GM23338 (cell line): ENCODE measurements around the gene CNPY4. TPM values are rescaled to one million over a fixed set of nuclear protein-coding genes. Genes with fewer than 3 reads are reported as not detected.

Experiments used
- ATAC-seq: fragments of 200-7000 bp; cut with Tn5 transposase; 3 replicates; pipeline ENCODE4 v1.9.1; 2020
- DNase-seq: peaks from one replicate; pipeline ENCODE4 v3.0.0-alpha.2; 2015; ENCODE audit warnings: low spot score
- H2AFZ ChIP-seq: fragments of 200-600 bp; sonication (generic); 2 replicates; pipeline ENCODE4 v1.8.0; 2016; ENCODE audit warnings: antibody characterized with exemption, mild to moderate bottlenecking, moderate library complexity
- H3F3A ChIP-seq: fragments of 200-600 bp; sonication (generic); replicated peaks from 2 replicates; pipeline ENCODE4 v1.8.0; 2017; ENCODE audit warnings: antibody characterized with exemption, mixed run types, low read depth
- H3K27ac ChIP-seq: fragments of 200-600 bp; sonication (generic); 2 replicates; pipeline ENCODE4 v1.6.1; 2016; ENCODE audit warnings: low read depth
- H3K27me3 ChIP-seq: fragments of 200-600 bp; sonication (generic); 2 replicates; pipeline ENCODE4 v1.8.0; 2016; ENCODE audit warnings: mild to moderate bottlenecking, mixed run types, moderate library complexity; ENCODE audit not compliant: insufficient read depth
- H3K36me3 ChIP-seq: fragments of 200-600 bp; sonication (generic); 2 replicates; pipeline ENCODE4 v1.8.0; 2016; ENCODE audit warnings: mild to moderate bottlenecking; ENCODE audit not compliant: insufficient read depth
- H3K4me1 ChIP-seq: fragments of 200-600 bp; sonication (generic); 2 replicates; pipeline ENCODE4 v1.8.0; 2016; ENCODE audit warnings: mild to moderate bottlenecking, moderate library complexity; ENCODE audit not compliant: insufficient read depth
- H3K4me2 ChIP-seq: fragments of 200-600 bp; sonication (generic); 2 replicates; pipeline ENCODE4 v1.7.1; 2017; ENCODE audit warnings: mixed run types
- H3K4me3 ChIP-seq: fragments of 200-600 bp; sonication (generic); 2 replicates; pipeline ENCODE4 v1.6.1; 2016; ENCODE audit warnings: mixed run types
- H3K79me2 ChIP-seq: fragments of 200-600 bp; sonication (generic); replicated peaks from 2 replicates; pipeline ENCODE4 v1.8.0; 2017; ENCODE audit warnings: mild to moderate bottlenecking; ENCODE audit not compliant: insufficient read depth
- H3K9me2 ChIP-seq: fragments of 200-600 bp; sonication (generic); 2 replicates; pipeline ENCODE4 v1.8.0; 2017; ENCODE audit not compliant: insufficient read depth
- H4K20me1 ChIP-seq: fragments of 200-600 bp; sonication (generic); replicated peaks from 2 replicates; pipeline ENCODE4 v1.8.0; 2017; ENCODE audit warnings: mild to moderate bottlenecking; ENCODE audit not compliant: insufficient read depth
- H3K27ac Mint-ChIP-seq: 2 replicates; pipeline ENCODE4 v1.8.0; 2020; ENCODE audit warnings: inconsistent platforms, mild to moderate bottlenecking, moderate library complexity, mixed read lengths
- H3K27me3 Mint-ChIP-seq: 3 replicates; pipeline ENCODE4 v1.8.0; 2022; ENCODE audit warnings: low read depth, mild to moderate bottlenecking, moderate library complexity, mixed read lengths, inconsistent platforms; ENCODE audit not compliant: insufficient read depth, poor library complexity
- H3K36me3 Mint-ChIP-seq: 3 replicates; pipeline ENCODE4 v1.8.0; 2021; ENCODE audit warnings: low read depth, mild to moderate bottlenecking, inconsistent platforms, moderate library complexity, mixed read lengths
- H3K4me1 Mint-ChIP-seq: 3 replicates; pipeline ENCODE4 v1.8.0; 2020; ENCODE audit warnings: mild to moderate bottlenecking, inconsistent platforms, mixed read lengths
- H3K4me3 Mint-ChIP-seq: 3 replicates; pipeline ENCODE4 v1.8.0; 2021; ENCODE audit warnings: moderate library complexity, mild to moderate bottlenecking, inconsistent platforms, mixed read lengths
- H3K9me3 Mint-ChIP-seq: 3 replicates; pipeline ENCODE4 v1.8.0; 2020; ENCODE audit warnings: moderate library complexity, mild to moderate bottlenecking, inconsistent platforms, mixed read lengths
- CREB1 ChIP-seq: fragments of 250-450 bp; sonication (Bioruptor Pico); IDR thresholded peaks from 2 replicates; pipeline ENCODE4 v1.5.0; 2020; ENCODE audit warnings: low read depth, mild to moderate bottlenecking, moderate library complexity
- ETS1 ChIP-seq: IDR thresholded peaks from 2 replicates; pipeline ENCODE4 v1.6.1; 2016; ENCODE audit warnings: antibody characterized with exemption
- REST ChIP-seq: IDR thresholded peaks from one replicate; pipeline ENCODE4 v1.6.1; 2018; ENCODE audit warnings: antibody characterized with exemption; ENCODE audit not compliant: unreplicated experiment
- STAT1 ChIP-seq: IDR thresholded peaks from one replicate; pipeline ENCODE4 v1.6.1; 2016; ENCODE audit warnings: antibody characterized with exemption; ENCODE audit not compliant: unreplicated experiment
- ZNF114 ChIP-seq: fragments of 250-450 bp; sonication (Bioruptor Pico); IDR thresholded peaks from 2 replicates; pipeline ENCODE4 v1.5.0; 2020; ENCODE audit warnings: mild to moderate bottlenecking, moderate library complexity
- ZNF462 ChIP-seq: fragments of 250-450 bp; sonication (Bioruptor Pico); IDR thresholded peaks from 2 replicates; pipeline ENCODE4 v1.5.0; 2020; ENCODE audit warnings: mild to moderate bottlenecking, moderate library complexity
- polyA plus RNA-seq: library from polyadenylated mRNA; unstranded; fragments of >200 nt; fragmentation: Nextera tagmentation; extraction: Ambion mirVana; gene quantifications from 2 replicates; pipeline ENCODE4 v1.2.1, GENCODE V29; 2016
- total RNA-seq: library from RNA; depleted of rRNA; stranded (reverse); fragments of >200 nt; shearing (Covaris generic); gene quantifications from 2 replicates; pipeline ENCODE4 v1.2.3, GENCODE V29; 2014

CNPY4 gene
- total and polyA plus RNA-seq, 2 experiments from 2014 or later: 10.7 to 12.0 TPM

- H3K36me3 ChIP-seq: peaks cover 12% of the 10 kb centered on the region
- Mint-ChIP-seq H3K27ac (peak overlapping the region; percentile 94), H3K36me3 (peaks cover 30% of the 10 kb centered on the region), H3K4me3 (peak overlapping the region; percentile 93), H3K9me3 (no peaks in the 10 kb centered on the region), H3K27me3 (peaks cover 28% of the 10 kb centered on the region), H3K4me1 (peaks cover 20% of the 10 kb centered on the region)
- H3K79me2 ChIP-seq: peaks cover 8% of the 10 kb centered on the region
- H4K20me1 ChIP-seq: peaks cover 11% of the 10 kb centered on the region; the same call in 1 of the 2 replicates
- DNase-seq (no peak), ATAC-seq (no peak)
- H3F3A ChIP-seq: peaks cover 48% of the 10 kb centered on the region
- TF ChIP-seq STAT1 (no peak), ETS1 (no peak), ZNF462 (CRISPR knock-in tag) (no peak), ZNF114 (no peak), REST (no peak), CREB1 (no peak)
- H3K4me1 ChIP-seq: peaks cover 9% of the 10 kb centered on the region
- H3K9me2 ChIP-seq: no peaks in the 10 kb centered on the region
- peak overlapping the region; percentile 90 for H3K27ac ChIP-seq
- H3K4me2 ChIP-seq: peak overlapping the region; percentile 90
- H3K4me3 ChIP-seq: peak overlapping the region; percentile 82
- peak overlapping the region; percentile 95; the same call in 1 of the 2 replicates for H2AFZ ChIP-seq
- H3K27me3 ChIP-seq: no peaks in the 10 kb centered on the region
Observed at GRCh38 chr7:100088095-100088620, 31.3 kb upstream of the CNPY4 start.
